DOHH2 (cell line): ENCODE data around the gene ADCY10.

Source experiments
- H3F3A ChIP-seq: fragments of 200-600 bp; sonication (generic), shearing (Covaris generic); 2 replicates; pipeline ENCODE4 v1.6.0; 2016; ENCODE audit warnings: antibody characterized with exemption, mild to moderate bottlenecking; ENCODE audit not compliant: control insufficient read depth, insufficient read depth
- H3K27ac ChIP-seq: fragments of 200-600 bp; sonication (generic); 2 replicates; pipeline ENCODE4 v1.5.1; 2014; ENCODE audit warnings: low read depth, mild to moderate bottlenecking, low read length, moderate library complexity
- H3K27me3 ChIP-seq: fragments of 200-600 bp; sonication (generic); 2 replicates; pipeline ENCODE4 v1.6.1; 2014; ENCODE audit warnings: mild to moderate bottlenecking, low read length, mixed read lengths; ENCODE audit not compliant: control insufficient read depth
- H3K36me3 ChIP-seq: fragments of 200-600 bp; sonication (generic); 2 replicates; pipeline ENCODE4 v1.6.1; 2014; ENCODE audit warnings: mild to moderate bottlenecking, low read length, moderate library complexity, mixed read lengths; ENCODE audit not compliant: control insufficient read depth
- H3K4me1 ChIP-seq: fragments of 200-600 bp; sonication (generic); 2 replicates; pipeline ENCODE4 v1.6.1; 2014; ENCODE audit warnings: mild to moderate bottlenecking, low read length, mixed read lengths; ENCODE audit not compliant: control insufficient read depth
- H3K4me2 ChIP-seq: fragments of 200-600 bp; sonication (generic); 2 replicates; pipeline ENCODE4 v1.6.0; 2014; ENCODE audit warnings: mild to moderate bottlenecking, low read length, moderate library complexity
- H3K4me3 ChIP-seq: fragments of 200-600 bp; sonication (generic); 2 replicates; pipeline ENCODE4 v1.5.1; 2014; ENCODE audit warnings: mild to moderate bottlenecking, low read length, mixed read lengths
- H3K79me2 ChIP-seq: fragments of 200-600 bp; sonication (generic); 2 replicates; pipeline ENCODE4 v1.6.1; 2014; ENCODE audit warnings: mild to moderate bottlenecking, low read length, mixed read lengths; ENCODE audit not compliant: control insufficient read depth
- H3K9me2 ChIP-seq: fragments of 200-600 bp; sonication (generic); replicated peaks from 2 replicates; pipeline ENCODE4 v1.6.1; 2014; ENCODE audit warnings: mild to moderate bottlenecking, low read length, mixed read lengths; ENCODE audit not compliant: control insufficient read depth
- H3K9me3 ChIP-seq: fragments of 200-600 bp; sonication (generic); 2 replicates; pipeline ENCODE4 v1.6.1; 2014; ENCODE audit warnings: antibody characterized with exemption, low read length, mixed read lengths; ENCODE audit not compliant: control insufficient read depth, insufficient read depth
- H4K20me1 ChIP-seq: fragments of 200-600 bp; sonication (generic); 2 replicates; pipeline ENCODE4 v1.6.0; 2014; ENCODE audit warnings: low read depth, mild to moderate bottlenecking, antibody characterized with exemption, low read length, moderate library complexity; ENCODE audit not compliant: control insufficient read depth, insufficient read depth
- CTCF ChIP-seq: fragments of 200-600 bp; sonication (generic); IDR thresholded peaks from one replicate; pipeline ENCODE4 v1.5.1; 2014; ENCODE audit warnings: antibody characterized with exemption, mild to moderate bottlenecking, low read depth, low read length; ENCODE audit not compliant: poor library complexity, severe bottlenecking
- EZH2phosphoT487 ChIP-seq: fragments of 200-600 bp; sonication (generic); IDR thresholded peaks from 2 replicates; pipeline ENCODE4 v1.6.1; 2017; ENCODE audit warnings: borderline replicate concordance, mild to moderate bottlenecking, antibody characterized with exemption, low read length, moderate library complexity, mixed read lengths

The ADCY10 gene

GRCh38 chr1:167913895-167914496, at the start of gene ADCY10:
Gene ADCY10, minus strand, starts transcription at chr1:167914134. Its CDS starts 8,994 bp downstream, at chr1:167905140.
- H3K4me1 ChIP-seq: no peaks in the 10 kb centered on the region
- H4K20me1 ChIP-seq: no peaks in the 10 kb centered on the region
- peaks cover 13% of the 10 kb centered on the region; the same call in 1 of the 2 replicates for H3K9me3 ChIP-seq
- H3K4me2 ChIP-seq: no peak within 1 kb of the TSS
- TF ChIP-seq EZH2phosphoT487 (no peak), CTCF (no peak)
- no peak within 1 kb of the TSS for H3K27ac ChIP-seq
- no peak within 1 kb of the TSS for H3K4me3 ChIP-seq
- H3K36me3 ChIP-seq: peaks cover 18% of the 10 kb centered on the region
- H3K9me2 ChIP-seq: no peaks in the 10 kb centered on the region
- no peaks in the 10 kb centered on the region for H3F3A ChIP-seq
- H3K79me2 ChIP-seq: no peaks in the 10 kb centered on the region
- H3K27me3 ChIP-seq: no peaks in the 10 kb centered on the region

GRCh38 chr1:167957710-167958109, 43.8 kb upstream of the ADCY10 start:
- Histone ChIP-seq H3K79me2 (peaks cover 40% of the 10 kb centered on the region), H3K27me3 (no peaks in the 10 kb centered on the region)

GRCh38 chr1:167955915-167956314, 42.0 kb upstream of the ADCY10 start:
- Histone ChIP-seq H3K4me3 (no peak overlapping the region), H3K36me3 (peaks cover 16% of the 10 kb centered on the region), H3K79me2 (peaks cover 36% of the 10 kb centered on the region)

More at GRCh38 chr1:167957710-167958109, 43.8 kb upstream of the ADCY10 start:
- no peak for TF ChIP-seq EZH2phosphoT487
- TF ChIP-seq CTCF: no peak
- Histone ChIP-seq H3K9me3 (no peaks in the 10 kb centered on the region), H4K20me1 (no peaks in the 10 kb centered on the region), H3K9me2 (no peaks in the 10 kb centered on the region), H3K4me2 (no peak overlapping the region), H3K4me1 (no peaks in the 10 kb centered on the region), H3K36me3 (peaks cover 16% of the 10 kb centered on the region), H3F3A (no peaks in the 10 kb centered on the region), H3K27ac (no peak overlapping the region), H3K4me3 (no peak overlapping the region)

More at GRCh38 chr1:167955915-167956314, 42.0 kb upstream of the ADCY10 start:
- TF ChIP-seq CTCF (no peak), EZH2phosphoT487 (no peak)
- Histone ChIP-seq H3K9me3 (no peaks in the 10 kb centered on the region), H3K4me1 (no peaks in the 10 kb centered on the region), H3F3A (no peaks in the 10 kb centered on the region), H4K20me1 (no peaks in the 10 kb centered on the region), H3K9me2 (no peaks in the 10 kb centered on the region), H3K4me2 (no peak overlapping the region), H3K27me3 (no peaks in the 10 kb centered on the region), H3K27ac (no peak overlapping the region)
